Astrocyte (in vitro differentiated cells and primary cell): ENCODE results near the gene CAPN12.

Experiments used
- CTCF ChIP-seq: IDR thresholded peaks from 2 replicates; pipeline ENCODE4 v1.5.1; 2011; ENCODE audit warnings: low read depth, mild to moderate bottlenecking, inconsistent platforms, low read length, moderate library complexity; ENCODE audit not compliant: insufficient read depth
- EZH2 ChIP-seq: IDR thresholded peaks from 2 replicates; pipeline ENCODE4 v1.6.1; 2012; ENCODE audit warnings: mild to moderate bottlenecking, low read length, inconsistent platforms; ENCODE audit not compliant: insufficient read depth

- TF ChIP-seq CTCF (no peak), EZH2 (no peak)
Observed at GRCh38 chr19:38722947-38723605, 21.2 kb downstream of the CAPN12 start.
